Endothelial cell (in vitro differentiated cells): Measurements from ENCODE around the gene EMC9. TPM values are rescaled to one million over a fixed set of nuclear protein-coding genes. Genes with fewer than 3 reads are reported as not detected.

ENCODE experiments used
- DNase-seq: peaks from one replicate; pipeline ENCODE4 v3.0.0; 2021; ENCODE audit warnings: low spot score
- H3K27ac Mint-ChIP-seq: one replicate; pipeline ENCODE4 v1.8.0; 2021; ENCODE audit warnings: mixed read lengths, inconsistent platforms; ENCODE audit not compliant: unreplicated experiment
- H3K27me3 Mint-ChIP-seq: one replicate; pipeline ENCODE4 v1.8.0; 2021; ENCODE audit warnings: mild to moderate bottlenecking, moderate library complexity, mixed read lengths, inconsistent platforms; ENCODE audit not compliant: unreplicated experiment
- H3K36me3 Mint-ChIP-seq: one replicate; pipeline ENCODE4 v1.8.0; 2021; ENCODE audit warnings: mild to moderate bottlenecking, low read depth, mixed read lengths, inconsistent platforms; ENCODE audit not compliant: unreplicated experiment
- H3K4me1 Mint-ChIP-seq: one replicate; pipeline ENCODE4 v1.8.0; 2021; ENCODE audit warnings: mild to moderate bottlenecking, mixed read lengths, inconsistent platforms; ENCODE audit not compliant: unreplicated experiment
- H3K4me3 Mint-ChIP-seq: one replicate; pipeline ENCODE4 v1.8.0; 2021; ENCODE audit warnings: mild to moderate bottlenecking, mixed read lengths, inconsistent platforms; ENCODE audit not compliant: unreplicated experiment
- H3K9me3 Mint-ChIP-seq: one replicate; pipeline ENCODE4 v1.8.0; 2021; ENCODE audit warnings: mixed read lengths, inconsistent platforms; ENCODE audit not compliant: unreplicated experiment
- CTCF ChIP-seq: fragments of 200-600 bp; sonication (generic); IDR thresholded peaks from one replicate; pipeline ENCODE4 v1.5.0; 2021; ENCODE audit warnings: antibody characterized with exemption; ENCODE audit not compliant: unreplicated experiment
- total RNA-seq: library from RNA; stranded (reverse); fragmentation: NEBNext Ultra II Directional; extraction: Animal tissue kit (Norgen Biotek cat#: 25700); gene quantifications from one replicate; pipeline ENCODE4 v1.2.1, GENCODE V29; 2021; ENCODE audit not compliant: unreplicated experiment

EMC9 gene
- total RNA-seq, 1 donor from 2014 or later = 16.7 TPM

- Mint-ChIP-seq H3K36me3 (peaks cover 6% of the 10 kb centered on the region), H3K4me3 (no peak overlapping the region), H3K9me3 (no peaks in the 10 kb centered on the region), H3K27me3 (peaks cover 13% of the 10 kb centered on the region), H3K4me1 (peaks cover 26% of the 10 kb centered on the region), H3K27ac (no peak overlapping the region)
- no peak for TF ChIP-seq CTCF
- no peak for DNase-seq
Measured at GRCh38 chr14:24133735-24134134, 7.7 kb downstream of the EMC9 start.

- H3K27ac Mint-ChIP-seq = no peak overlapping the region
- H3K27me3 Mint-ChIP-seq = peaks cover 11% of the 10 kb centered on the region
- H3K4me3 Mint-ChIP-seq = no peak overlapping the region
- peaks cover 6% of the 10 kb centered on the region for H3K36me3 Mint-ChIP-seq
- TF ChIP-seq CTCF = no peak
- no peak for DNase-seq
- H3K9me3 Mint-ChIP-seq = no peaks in the 10 kb centered on the region
- peaks cover 26% of the 10 kb centered on the region for H3K4me1 Mint-ChIP-seq
Measured at GRCh38 chr14:24132976-24133375, 8.4 kb downstream of the EMC9 start.

GRCh38 chr14:24132061-24132685 is 9.2 kb downstream of the EMC9 start:
- Mint-ChIP-seq H3K27ac (no peak overlapping the region), H3K4me1 (peaks cover 26% of the 10 kb centered on the region), H3K36me3 (peaks cover 6% of the 10 kb centered on the region), H3K9me3 (no peaks in the 10 kb centered on the region), H3K4me3 (no peak overlapping the region), H3K27me3 (peaks cover 11% of the 10 kb centered on the region)
- no peak for TF ChIP-seq CTCF
- no peak for DNase-seq

GRCh38 chr14:24131549-24131966 is 9.8 kb downstream of the EMC9 start:
- H3K27me3 Mint-ChIP-seq = peaks cover 11% of the 10 kb centered on the region
- no peak for DNase-seq
- H3K9me3 Mint-ChIP-seq = no peaks in the 10 kb centered on the region
- peaks cover 26% of the 10 kb centered on the region for H3K4me1 Mint-ChIP-seq
- no peak overlapping the region for H3K27ac Mint-ChIP-seq
- H3K36me3 Mint-ChIP-seq = peaks cover 6% of the 10 kb centered on the region
- no peak overlapping the region for H3K4me3 Mint-ChIP-seq
- no peak for TF ChIP-seq CTCF

- Mint-ChIP-seq H3K9me3 (no peaks in the 10 kb centered on the region), H3K4me3 (no peak overlapping the region), H3K36me3 (peaks cover 6% of the 10 kb centered on the region), H3K27ac (no peak overlapping the region), H3K4me1 (peaks cover 26% of the 10 kb centered on the region), H3K27me3 (peaks cover 11% of the 10 kb centered on the region)
- no peak for DNase-seq
- no peak for TF ChIP-seq CTCF
Measured at GRCh38 chr14:24130717-24131548, 10.5 kb downstream of the EMC9 start.
